ENCODE measurements around the gene CC2D1A. TPM values are rescaled to one million over a fixed set of nuclear protein-coding genes. Genes with fewer than 3 reads are reported as not detected.

CC2D1A gene
- total and polyA plus RNA-seq, 4 donors = 7.4 to 12.0 (median 9.9) TPM

- no peaks in the 10 kb centered on the region for H3K9me3 ChIP-seq (ENCODE audit: control insufficient read depth in 4 of 4, low read length in 3 of 4)
- no peaks in the 10 kb centered on the region for H3K36me3 ChIP-seq (ENCODE audit: control insufficient read depth in 4 of 4, insufficient read depth in 3 of 4, low read depth in 1 of 4, low read length in 3 of 4)
- no peak for DNase-seq (ENCODE audit: low spot score)
- WGBS = 83% methylated on average over 16 of the region's 16 CpGs
- no peak overlapping the region for H3K4me3 ChIP-seq (ENCODE audit: low read depth in 1 of 3, low read length in 3 of 3)
- H3K27ac ChIP-seq (ENCODE audit: low read depth in 1 of 2, low read length in 2 of 2) = no peak overlapping the region
- no peaks in the 10 kb centered on the region for H3K27me3 ChIP-seq (ENCODE audit: control insufficient read depth in 4 of 4, insufficient read depth in 4 of 4, low read length in 3 of 4)
- H3K4me1 ChIP-seq (ENCODE audit: control insufficient read depth in 4 of 4, insufficient read depth in 4 of 4, low read length in 3 of 4) = no peaks in the 10 kb centered on the region
- TF ChIP-seq ZBTB33 (IDR thresholded peaks at IDR 0.05) (no peak), FOXA2 (IDR thresholded peaks at IDR 0.05) (no peak), YY1 (IDR thresholded peaks at IDR 0.05) (no peak), ATF3 (IDR thresholded peaks at IDR 0.05) (no peak), RAD21 (IDR thresholded peaks at IDR 0.05) (no peak), HNF4A (conservative IDR thresholded peaks at IDR 0.05) (no peak), TAF1 (conservative IDR thresholded peaks at IDR 0.05) (no peak), MAX (IDR thresholded peaks at IDR 0.05) (no peak), CTCF (IDR thresholded peaks at IDR 0.05; ENCODE audit: low read depth, low read length, missing input control) (no peak), EGR1 (IDR thresholded peaks at IDR 0.05; ENCODE audit: low read depth in 2 of 2) (no peak), JUND (IDR thresholded peaks at IDR 0.05) (no peak)
- no peak overlapping the region for H3K9ac ChIP-seq (ENCODE audit: low read depth in 1 of 2, low read length in 2 of 2)
Measured at GRCh38 chr19:13888281-13888680, 17.7 kb upstream of the CC2D1A start.

GRCh38 chr19:13890136-13890535 lies 15.9 kb upstream of the CC2D1A start:
- TF ChIP-seq CTCF (IDR thresholded peaks at IDR 0.05; ENCODE audit: low read depth, low read length, missing input control) (no peak), MAX (IDR thresholded peaks at IDR 0.05) (no peak), RXRA (IDR thresholded peaks at IDR 0.05) (no peak)
- Histone ChIP-seq H3K4me3 (ENCODE audit: low read depth in 1 of 3, low read length in 3 of 3) (no peak overlapping the region), H3K36me3 (ENCODE audit: control insufficient read depth in 4 of 4, insufficient read depth in 3 of 4, low read depth in 1 of 4, low read length in 3 of 4) (no peaks in the 10 kb centered on the region), H3K27me3 (ENCODE audit: control insufficient read depth in 4 of 4, insufficient read depth in 4 of 4, low read length in 3 of 4) (no peaks in the 10 kb centered on the region), H3K9ac (ENCODE audit: low read depth in 1 of 2, low read length in 2 of 2) (no peak overlapping the region), H3K4me1 (ENCODE audit: control insufficient read depth in 4 of 4, insufficient read depth in 4 of 4, low read length in 3 of 4) (no peaks in the 10 kb centered on the region), H3K27ac (ENCODE audit: low read depth in 1 of 2, low read length in 2 of 2) (no peak overlapping the region), H3K9me3 (ENCODE audit: control insufficient read depth in 4 of 4, low read length in 3 of 4) (no peaks in the 10 kb centered on the region)
- DNase-seq (ENCODE audit: low spot score) = no peak
- 97% methylated on average over 13 of the region's 13 CpGs for WGBS

Measured in liver (tissue), 9 donors.